DND-41 (cell line): Measurements from ENCODE around the gene STMN3.
"Not testable (repeated sequence)": the region's sequence is repeated elsewhere in the genome, so short reads cannot be mapped to it uniquely, and the experiment has no call there.

Experiments used
- ATAC-seq: fragments of 200-7000 bp; cut with Tn5 transposase; 3 replicates; pipeline ENCODE4 v1.9.1; 2021; ENCODE audit warnings: low read depth; ENCODE audit not compliant: insufficient read depth
- DNase-seq: peaks from one replicate; pipeline ENCODE4 v3.0.0-alpha.2; 2020
- H2AFZ ChIP-seq: 2 replicates; pipeline ENCODE4 v1.6.0; 2012; ENCODE audit warnings: low read depth, low read length
- H3K27ac ChIP-seq: 2 replicates; pipeline ENCODE4 v1.5.1; 2012; ENCODE audit warnings: low read length, inconsistent platforms
- H3K27me3 ChIP-seq: fragments of 200-600 bp; sonication (generic); 2 replicates; pipeline ENCODE4 v1.6.0; 2012; ENCODE audit warnings: low read length, mild to moderate bottlenecking, inconsistent platforms; ENCODE audit not compliant: insufficient read depth, poor library complexity
- H3K36me3 ChIP-seq: 2 replicates; pipeline ENCODE4 v1.5.1; 2012; ENCODE audit warnings: low read length, inconsistent platforms; ENCODE audit not compliant: insufficient read depth
- H3K4me1 ChIP-seq: 2 replicates; pipeline ENCODE4 v1.5.1; 2012; ENCODE audit warnings: mild to moderate bottlenecking, low read length; ENCODE audit not compliant: insufficient read depth
- H3K4me2 ChIP-seq: 2 replicates; pipeline ENCODE4 v1.6.0; 2012; ENCODE audit warnings: mild to moderate bottlenecking, moderate library complexity, low read length, inconsistent platforms; ENCODE audit not compliant: insufficient read depth
- H3K4me3 ChIP-seq, 2 experiments: fragments of 200-600 bp in 1 of 2; shearing (Covaris generic) in 1 of 2; 2 replicates each; pipeline ENCODE4 v1.5.1; 2012 to 2016; ENCODE audit warnings: inconsistent platforms in 2 of 2, low read length in 2 of 2, mild to moderate bottlenecking in 2 of 2, low read depth in 1 of 2, moderate library complexity in 1 of 2
- H3K79me2 ChIP-seq: 2 replicates; pipeline ENCODE4 v1.6.0; 2012; ENCODE audit warnings: low read length, inconsistent platforms; ENCODE audit not compliant: insufficient read depth
- H3K9ac ChIP-seq: 2 replicates; pipeline ENCODE4 v1.6.0; 2012; ENCODE audit warnings: low read depth, mild to moderate bottlenecking, inconsistent platforms, low read length, moderate library complexity
- H3K9me3 ChIP-seq: 2 replicates; pipeline ENCODE4 v1.5.1; 2012; ENCODE audit warnings: low read length, moderate library complexity, mild to moderate bottlenecking, inconsistent platforms; ENCODE audit not compliant: insufficient read depth, severe bottlenecking
- H4K20me1 ChIP-seq: 2 replicates; pipeline ENCODE4 v1.6.0; 2012; ENCODE audit warnings: low read length; ENCODE audit not compliant: insufficient read depth
- EZH2 ChIP-seq: IDR thresholded peaks from 3 replicates; pipeline ENCODE4 v1.6.1; 2012; ENCODE audit warnings: borderline replicate concordance, low read depth, mild to moderate bottlenecking, moderate library complexity, low read length, inconsistent platforms; ENCODE audit not compliant: severe bottlenecking
- TF ChIP-seq, protein P1 (sequence below): IDR thresholded peaks from 2 replicates; pipeline ENCODE4 v1.5.1; 2012; ENCODE audit warnings: borderline replicate concordance, low read length, moderate library complexity, mild to moderate bottlenecking; ENCODE audit not compliant: poor library complexity, severe bottlenecking; ENCODE audit errors: extremely low read depth

STMN3 gene

DNA sequence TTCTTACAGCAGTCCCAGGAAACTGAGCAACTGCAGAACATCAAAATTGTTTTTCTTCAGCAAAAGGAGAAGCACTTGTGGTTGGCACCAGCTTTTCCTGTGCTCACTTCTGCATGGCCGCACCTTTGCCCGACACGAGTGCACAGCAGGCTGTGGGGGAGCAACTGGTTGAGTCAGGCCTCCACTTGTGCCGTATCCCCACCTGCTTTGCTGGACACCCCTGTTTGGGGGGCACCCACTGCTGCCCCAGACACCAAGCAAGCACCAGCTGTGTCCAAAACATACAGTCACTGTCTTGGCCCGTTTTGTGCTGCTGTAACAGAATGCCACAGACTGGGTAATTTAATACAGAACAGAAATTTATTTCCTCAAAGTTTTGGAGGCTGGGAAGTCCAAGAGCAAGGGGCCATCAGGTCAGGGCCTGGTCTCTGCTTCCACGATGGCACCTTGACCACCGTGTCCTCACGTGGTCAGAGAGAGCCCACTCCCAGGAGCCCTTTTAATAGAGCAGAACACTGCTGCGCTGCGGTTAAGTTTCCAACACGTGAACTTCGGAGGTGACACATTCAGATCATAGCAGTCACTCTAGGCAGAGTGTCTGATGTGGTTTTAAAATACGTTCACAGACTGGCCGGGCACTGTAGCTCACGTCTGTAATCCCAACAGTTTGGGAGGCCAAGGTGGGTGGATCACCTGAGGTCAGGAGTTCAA lies 17.6 kb downstream of the STMN3 start:
- DNase-seq, result peak; percentile 80
- no peaks in the 10 kb centered on the region for H3K79me2 ChIP-seq
- no peaks in the 10 kb centered on the region for H3K27me3 ChIP-seq
- H2AFZ ChIP-seq, result peak overlapping the region; percentile 40
- peaks cover 42% of the 10 kb centered on the region for H3K4me1 ChIP-seq
- TF ChIP-seq EZH2, result no peak
- TF ChIP-seq, protein P1, sequence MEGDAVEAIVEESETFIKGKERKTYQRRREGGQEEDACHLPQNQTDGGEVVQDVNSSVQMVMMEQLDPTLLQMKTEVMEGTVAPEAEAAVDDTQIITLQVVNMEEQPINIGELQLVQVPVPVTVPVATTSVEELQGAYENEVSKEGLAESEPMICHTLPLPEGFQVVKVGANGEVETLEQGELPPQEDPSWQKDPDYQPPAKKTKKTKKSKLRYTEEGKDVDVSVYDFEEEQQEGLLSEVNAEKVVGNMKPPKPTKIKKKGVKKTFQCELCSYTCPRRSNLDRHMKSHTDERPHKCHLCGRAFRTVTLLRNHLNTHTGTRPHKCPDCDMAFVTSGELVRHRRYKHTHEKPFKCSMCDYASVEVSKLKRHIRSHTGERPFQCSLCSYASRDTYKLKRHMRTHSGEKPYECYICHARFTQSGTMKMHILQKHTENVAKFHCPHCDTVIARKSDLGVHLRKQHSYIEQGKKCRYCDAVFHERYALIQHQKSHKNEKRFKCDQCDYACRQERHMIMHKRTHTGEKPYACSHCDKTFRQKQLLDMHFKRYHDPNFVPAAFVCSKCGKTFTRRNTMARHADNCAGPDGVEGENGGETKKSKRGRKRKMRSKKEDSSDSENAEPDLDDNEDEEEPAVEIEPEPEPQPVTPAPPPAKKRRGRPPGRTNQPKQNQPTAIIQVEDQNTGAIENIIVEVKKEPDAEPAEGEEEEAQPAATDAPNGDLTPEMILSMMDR, result no peak
- ATAC-seq, result peak; percentile 91
- peak overlapping the region in 1 of 2 experiments; percentile 22; a peak in 1 of 4 replicates for H3K4me3 ChIP-seq
- H3K4me2 ChIP-seq, result peak overlapping the region; percentile 49
- peak overlapping the region; percentile 92 for H3K27ac ChIP-seq
- H3K36me3 ChIP-seq, result peaks cover 7% of the 10 kb centered on the region; the same call in 1 of the 2 replicates
- peak overlapping the region; percentile 40 for H3K9ac ChIP-seq
- no peaks in the 10 kb centered on the region for H3K9me3 ChIP-seq
- H4K20me1 ChIP-seq, result peaks cover 17% of the 10 kb centered on the region

DNA sequence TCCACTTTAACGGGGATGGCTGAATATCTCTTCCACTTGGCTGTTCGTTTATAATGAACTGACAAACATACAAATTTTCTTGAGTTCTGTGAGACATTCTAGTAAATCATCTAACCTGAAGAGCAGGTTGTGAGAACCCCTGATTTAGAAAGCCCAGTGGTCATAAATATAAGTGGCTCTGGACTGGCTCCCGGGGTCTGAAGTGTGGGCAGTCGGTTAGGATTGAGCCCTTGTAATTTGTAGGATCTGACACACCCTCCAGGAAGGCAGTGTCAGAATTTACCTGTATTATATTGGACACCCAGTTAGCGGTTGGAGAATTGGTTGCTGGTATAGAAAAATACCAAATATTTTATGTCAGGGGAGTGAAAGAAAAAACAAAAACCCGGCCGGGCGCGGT lies 19.5 kb downstream of the STMN3 start:
- TF ChIP-seq EZH2, result no peak
- DNase-seq (no peak), ATAC-seq (no peak)
- no peaks in the 10 kb centered on the region for H3K27me3 ChIP-seq
- H3K36me3 ChIP-seq, result no peaks in the 10 kb centered on the region
- no peaks in the 10 kb centered on the region for H3K9me3 ChIP-seq
- H3K4me3 ChIP-seq, result no peak overlapping the region
- no peak overlapping the region for H3K9ac ChIP-seq
- H3K79me2 ChIP-seq, result peaks cover 3% of the 10 kb centered on the region
- no peak overlapping the region for H2AFZ ChIP-seq
- H3K27ac ChIP-seq, result no peak overlapping the region
- H3K4me1 ChIP-seq, result peaks cover 48% of the 10 kb centered on the region
- 0 out of 2 replicates have a peak, but pooled peaks cover 8% of the 10 kb centered on the region for H4K20me1 ChIP-seq
- H3K4me2 ChIP-seq, result no peak overlapping the region

DNA sequence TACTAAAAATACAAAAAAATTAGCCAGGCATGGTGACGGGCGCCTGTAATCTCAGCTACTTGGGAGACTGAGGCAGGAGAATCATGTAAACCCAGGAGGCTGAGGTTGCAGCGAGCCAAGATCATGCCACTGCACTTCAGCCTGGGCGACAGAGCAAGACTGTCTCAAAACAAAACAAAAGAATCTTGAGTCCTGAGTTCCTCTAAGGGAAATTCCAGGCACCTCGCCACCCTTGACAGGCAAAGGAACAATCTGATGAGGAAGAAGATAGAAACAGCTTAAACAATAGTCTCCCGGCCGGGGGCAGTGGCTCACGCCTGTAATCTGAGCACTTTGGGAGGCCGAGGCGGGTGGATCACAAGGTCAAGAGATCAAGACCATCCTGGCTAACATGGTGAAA lies 21.8 kb downstream of the STMN3 start:
- H3K9ac ChIP-seq, H3K36me3 ChIP-seq, ATAC-seq, H4K20me1 ChIP-seq, H3K27me3 ChIP-seq, H3K27ac ChIP-seq, H3K4me2 ChIP-seq, DNase-seq, H2AFZ ChIP-seq, H3K4me3 ChIP-seq, H3K9me3 ChIP-seq: not testable (repeated sequence)
- Histone ChIP-seq H3K79me2 (peaks cover 21% of the 10 kb centered on the region), H3K4me1 (peaks cover 41% of the 10 kb centered on the region)

DNA sequence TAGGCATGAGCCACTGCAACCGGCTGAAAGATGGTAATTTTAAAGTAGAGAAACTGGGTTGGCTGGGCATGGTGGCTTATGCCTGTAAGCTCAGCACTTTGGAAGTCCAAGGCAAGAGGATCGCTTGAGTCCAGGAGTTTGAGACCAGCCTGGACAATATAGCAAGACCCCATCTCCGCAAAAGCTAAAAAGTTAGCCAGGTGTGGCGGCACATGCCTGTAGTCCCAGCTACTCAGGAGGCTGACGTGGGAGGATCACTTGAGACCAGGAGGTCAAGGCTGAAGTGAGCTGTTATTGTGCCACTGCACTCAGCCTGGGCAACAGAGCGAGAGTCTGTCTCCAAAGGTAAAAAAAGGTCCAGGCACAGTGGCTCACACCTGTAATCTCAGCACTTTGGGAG lies 22.3 kb downstream of the STMN3 start:
- ATAC-seq, DNase-seq, H3K4me3 ChIP-seq, H2AFZ ChIP-seq, H3K36me3 ChIP-seq, H3K27ac ChIP-seq, H3K9ac ChIP-seq, H3K4me2 ChIP-seq, H3K9me3 ChIP-seq, H4K20me1 ChIP-seq, H3K27me3 ChIP-seq: not testable (repeated sequence)
- Histone ChIP-seq H3K4me1 (peaks cover 42% of the 10 kb centered on the region), H3K79me2 (peaks cover 26% of the 10 kb centered on the region)
